C1 segment of cervical spinal cord (tissue), 14 donors: ENCODE measurements around the gene ADRA2A.

Experiments
- DNase-seq, 14 donors: peaks; one replicate each; lab custom pipeline; 2025; lab: John Stamatoyannopoulos, UW

Gene ADRA2A

DNA sequence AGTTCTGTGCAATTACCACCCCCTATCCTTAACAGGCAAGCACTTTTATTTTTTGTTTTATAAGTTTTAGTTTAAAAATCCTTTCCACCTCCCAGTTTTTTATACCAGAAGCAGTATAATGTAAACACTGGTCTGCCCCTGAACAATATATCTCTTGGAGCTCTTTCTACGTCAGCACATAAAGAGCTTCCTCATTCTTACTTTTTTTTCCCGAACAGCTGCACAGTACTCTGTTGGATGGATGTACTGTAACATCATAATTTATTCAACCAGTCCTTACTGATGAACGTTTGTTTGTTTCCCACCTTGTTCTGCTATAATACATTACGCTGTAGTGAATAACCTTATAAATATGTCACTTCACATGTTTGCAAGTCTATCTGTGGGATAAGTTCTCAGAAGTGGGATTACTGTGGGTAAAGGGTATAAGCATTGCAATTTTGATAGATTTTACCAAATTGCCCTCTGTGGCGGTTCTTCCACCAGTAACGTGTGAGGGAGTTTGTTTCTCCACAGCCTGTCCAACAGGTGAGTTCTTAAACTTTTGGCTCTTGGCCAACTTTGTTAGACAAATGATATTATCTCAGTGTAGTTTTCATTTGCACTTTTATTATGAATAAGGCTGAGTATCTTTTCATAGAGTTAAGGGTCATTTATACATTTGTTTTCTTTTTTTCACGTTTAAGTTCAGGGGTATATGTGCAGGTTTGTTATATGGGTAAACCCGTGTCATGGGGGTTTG, 32.8 kb downstream of the ADRA2A start:
- no peak for DNase-seq

- DNase-seq = no peak
Measured at GRCh38 chr10:111110771-111111170, 33.9 kb downstream of the ADRA2A start.

DNA sequence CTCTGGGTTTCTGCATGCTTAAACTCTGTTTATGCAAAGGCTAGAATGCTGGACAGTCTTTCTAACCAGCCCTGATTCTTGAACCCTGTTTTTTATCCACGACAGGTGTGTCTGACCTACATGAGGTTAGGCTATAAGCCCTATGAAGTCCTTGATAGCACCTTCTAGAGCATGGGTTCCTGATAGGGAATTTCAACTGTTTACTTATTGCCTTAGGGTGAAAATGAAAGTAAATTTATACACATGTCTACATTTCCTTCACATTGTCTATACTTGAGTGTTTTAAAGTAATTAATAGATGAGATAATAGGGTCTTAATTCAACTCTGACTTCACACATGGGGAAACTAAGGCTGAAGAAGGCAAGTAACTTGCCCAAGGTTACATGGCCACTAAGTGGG, 35.5 kb downstream of the ADRA2A start:
- DNase-seq = no peak

DNA sequence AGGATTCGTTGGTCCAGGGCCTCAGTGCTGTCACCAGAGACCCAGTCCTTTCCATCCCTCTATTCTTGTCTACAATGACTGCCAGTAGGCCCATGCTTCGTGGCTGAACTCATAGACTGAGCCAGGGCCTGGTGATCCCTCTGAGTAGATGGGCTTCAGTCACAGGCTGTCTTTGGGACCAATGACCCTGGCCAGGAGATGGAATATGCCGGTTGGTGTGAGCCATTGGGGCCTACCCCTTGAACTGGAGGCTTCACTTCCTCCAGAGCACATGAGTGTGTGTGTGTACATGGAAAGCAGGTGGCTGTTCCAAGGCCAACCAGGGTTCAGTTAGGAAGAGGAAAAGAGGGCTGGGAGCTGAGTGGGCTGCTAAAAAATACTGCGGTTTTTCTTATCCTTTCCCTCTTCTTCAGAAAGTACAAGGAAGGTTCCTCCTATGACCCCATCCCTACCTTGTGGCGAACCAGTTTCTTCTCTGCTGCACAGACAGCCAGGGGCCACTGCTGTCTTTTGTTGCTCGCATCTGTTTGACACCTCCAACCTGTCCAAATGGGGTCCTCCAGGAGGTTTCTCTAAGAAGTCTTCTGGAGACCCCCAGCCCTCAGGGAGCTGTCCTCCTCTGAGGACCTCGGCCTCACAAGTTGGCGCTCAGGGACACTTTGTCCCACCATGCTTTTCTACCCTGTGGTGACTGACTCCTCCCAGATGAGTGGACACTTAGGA, 36.6 kb downstream of the ADRA2A start:
- DNase-seq = no peak

- DNase-seq = peak in 2 of 14 donors; percentile 4 to 69
Measured at GRCh38 chr10:111113961-111114757, 37.3 kb downstream of the ADRA2A start.

GRCh38 chr10:111114758-111115500, 38.1 kb downstream of the ADRA2A start:
- DNase-seq = no peak

- DNase-seq = no peak
Measured at GRCh38 chr10:111116211-111116610, 39.4 kb downstream of the ADRA2A start.

- DNase-seq = no peak
Measured at GRCh38 chr10:111116762-111117445, 40.1 kb downstream of the ADRA2A start.

DNA sequence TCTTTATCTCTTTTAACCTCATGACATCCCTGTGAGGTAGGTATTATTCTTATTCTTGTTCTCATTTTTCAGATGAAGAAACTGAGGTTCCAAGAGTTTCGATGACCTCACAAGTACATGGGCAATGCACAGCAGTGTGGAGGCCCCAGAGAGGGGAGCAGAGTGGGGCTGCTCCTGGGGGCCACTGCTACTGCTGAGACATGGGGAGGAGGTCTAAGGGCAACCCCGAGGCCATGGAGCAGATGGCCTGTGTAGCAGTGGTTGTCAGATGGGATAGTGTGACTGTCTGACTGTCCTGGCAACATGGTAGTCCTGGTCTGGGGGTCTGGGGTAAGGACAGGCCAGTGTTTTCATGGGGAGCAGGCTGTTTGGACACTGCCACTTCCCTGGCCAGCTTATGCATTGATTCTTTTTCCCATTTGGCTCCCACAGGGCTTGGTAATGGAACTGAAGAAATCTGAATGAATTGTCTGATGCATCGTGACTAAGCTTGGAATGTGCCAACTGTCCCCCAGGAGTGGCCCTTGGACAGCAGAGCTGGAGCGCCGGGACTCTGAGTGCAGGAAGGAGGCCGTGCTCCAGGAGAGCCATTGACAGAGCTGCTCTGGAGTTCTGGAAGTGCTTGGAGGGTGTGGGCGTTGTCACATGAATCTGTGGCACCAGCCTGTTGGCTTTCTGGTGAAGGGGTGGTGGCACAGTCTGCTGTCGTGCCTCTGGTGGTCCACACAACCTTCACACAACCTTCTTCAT, 40.9 kb downstream of the ADRA2A start:
- DNase-seq = no peak

DNA sequence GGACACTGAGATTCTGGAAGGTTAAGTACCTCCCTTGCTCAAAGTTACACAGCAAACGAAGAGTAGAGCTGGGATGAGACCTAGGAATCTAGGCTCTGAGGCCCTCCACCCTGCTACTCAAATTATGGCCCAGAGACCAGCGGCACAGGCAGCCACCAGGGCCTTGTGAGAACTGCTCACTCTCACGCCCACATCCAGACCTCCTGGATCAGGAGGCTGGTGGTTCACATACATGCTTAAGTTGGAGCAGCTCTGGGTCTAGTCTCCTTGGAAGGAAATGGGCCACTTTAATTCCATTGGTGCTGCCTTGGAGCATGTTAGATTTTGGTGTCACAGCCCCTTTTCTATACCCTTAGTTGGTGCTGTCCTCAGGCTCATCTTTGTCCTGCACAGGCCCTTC, 41.9 kb downstream of the ADRA2A start:
- no peak for DNase-seq

DNA sequence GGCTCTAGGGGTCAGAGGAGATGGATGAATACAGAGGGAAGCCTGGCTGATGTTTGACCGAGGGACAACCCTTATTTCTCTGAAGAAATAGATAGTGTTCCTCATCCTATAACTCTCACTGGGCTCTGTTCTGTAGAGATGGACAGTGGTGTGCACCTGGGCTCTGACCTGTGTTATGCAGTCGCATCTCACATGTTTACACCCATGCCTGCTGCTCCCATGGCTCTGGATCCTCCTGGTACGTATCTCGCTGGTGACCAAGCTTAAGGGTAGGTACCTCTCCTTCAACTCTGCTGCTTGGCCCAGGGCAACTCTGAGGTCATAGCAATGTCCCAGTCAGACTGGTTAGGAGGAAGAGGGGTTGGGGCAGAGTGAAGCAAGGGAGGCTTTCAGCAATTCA, 42.8 kb downstream of the ADRA2A start:
- DNase-seq = no peak

GRCh38 chr10:111122127-111122526, 45.3 kb downstream of the ADRA2A start:
- DNase-seq = no peak

DNA sequence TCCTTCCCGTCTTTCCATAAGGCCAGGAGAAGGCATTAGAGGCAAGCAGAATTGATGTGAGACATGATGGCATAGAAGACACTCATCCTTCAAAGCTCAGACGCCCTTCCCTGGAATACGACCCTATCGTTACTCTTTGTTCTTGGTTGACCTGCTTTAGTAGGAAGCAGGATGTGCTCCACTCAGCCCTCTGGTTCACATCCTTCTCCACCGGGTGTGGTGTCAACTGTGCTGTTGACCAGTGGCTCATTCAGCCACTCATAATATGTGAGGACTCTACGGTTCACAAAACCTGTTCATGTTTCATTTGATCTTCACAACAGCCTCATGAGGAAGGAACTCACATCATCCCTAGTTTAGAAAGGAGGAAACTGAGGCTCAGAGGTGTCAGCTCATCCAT, 47.1 kb downstream of the ADRA2A start:
- DNase-seq = no peak

DNA sequence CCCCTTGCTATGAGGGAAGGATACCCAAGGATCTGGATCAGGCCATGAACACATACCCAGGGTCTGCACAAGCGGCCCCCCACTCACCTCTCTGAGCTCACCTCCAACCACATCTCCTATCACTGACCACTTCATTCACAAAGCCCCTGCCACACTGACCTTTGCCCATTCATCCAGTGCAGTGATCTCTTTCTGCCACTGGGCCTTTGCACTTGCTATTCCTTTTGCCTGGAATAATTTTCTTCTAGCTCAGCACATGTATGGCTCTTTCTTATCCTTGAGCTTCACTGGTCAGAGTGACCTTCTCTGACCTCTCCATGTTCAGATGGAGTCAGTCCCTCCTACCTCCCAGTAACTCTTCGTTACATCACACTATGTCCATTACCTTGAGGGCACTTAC, 48.3 kb downstream of the ADRA2A start:
- no peak for DNase-seq

DNA sequence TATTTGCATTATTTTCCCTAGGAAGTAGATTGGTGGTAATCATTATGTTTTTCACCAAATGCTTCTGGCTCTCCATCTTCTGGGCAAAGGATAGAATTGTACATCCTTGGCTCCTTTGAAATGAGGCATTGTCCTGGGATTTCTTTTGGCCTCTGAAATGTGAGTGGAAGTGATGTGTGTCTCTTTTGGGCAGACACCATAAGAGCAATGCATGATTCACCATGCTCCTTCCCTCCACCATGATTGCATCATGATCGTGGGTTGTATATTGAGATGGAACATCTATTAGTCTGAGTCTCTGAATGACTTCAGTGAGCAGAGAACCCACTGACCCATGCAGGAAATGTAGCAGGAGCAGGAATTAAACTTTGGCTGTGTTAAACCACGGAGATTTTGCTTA, 49.2 kb downstream of the ADRA2A start:
- no peak for DNase-seq

GRCh38 chr10:111127081-111127848, 50.4 kb downstream of the ADRA2A start:
- DNase-seq = no peak

DNA sequence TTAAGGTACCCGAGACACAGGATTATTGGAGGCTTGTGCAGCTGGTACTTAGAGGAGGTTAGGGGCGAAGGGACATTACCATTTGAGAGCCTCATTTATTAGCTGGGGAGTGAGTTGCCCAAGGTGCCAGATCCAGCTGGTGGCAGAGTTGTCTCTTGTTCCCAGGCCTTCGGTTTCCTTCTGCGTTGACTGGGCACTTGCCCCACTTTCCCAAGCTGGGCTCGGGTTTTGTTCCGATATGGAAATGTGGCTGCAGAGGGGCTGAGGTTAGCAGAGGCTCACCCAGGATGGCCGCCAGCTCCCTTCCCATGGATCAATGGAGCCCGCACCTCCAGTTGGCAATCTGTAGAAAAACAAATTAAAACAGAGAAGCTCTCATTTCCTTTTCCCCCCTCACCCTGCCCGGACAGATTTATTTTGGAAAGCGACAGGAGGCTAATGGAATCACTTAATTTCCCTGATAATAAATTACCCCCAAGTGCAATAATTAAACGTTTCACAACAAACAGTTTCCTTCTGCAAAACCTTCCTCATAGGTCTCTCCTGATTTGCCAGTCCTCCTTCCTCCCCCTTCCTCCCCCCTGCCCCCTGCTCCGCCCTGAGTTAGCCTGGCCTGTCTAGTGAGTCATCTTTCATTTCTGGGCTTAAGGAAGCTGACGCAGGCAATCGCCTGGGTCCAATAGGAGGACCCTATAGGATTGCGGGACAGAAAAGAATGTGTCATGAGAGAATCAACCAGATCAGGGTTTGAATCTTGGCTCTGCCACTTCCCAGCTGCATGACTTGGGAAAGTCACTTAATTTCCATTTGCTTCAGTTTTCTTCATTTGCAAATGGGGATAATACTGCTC, 51.7 kb downstream of the ADRA2A start:
- DNase-seq = peak in 4 of 14 donors; percentile 4 to 24 (median 13)

- no peak for DNase-seq
Measured at GRCh38 chr10:111129363-111129762, 52.5 kb downstream of the ADRA2A start.

DNA sequence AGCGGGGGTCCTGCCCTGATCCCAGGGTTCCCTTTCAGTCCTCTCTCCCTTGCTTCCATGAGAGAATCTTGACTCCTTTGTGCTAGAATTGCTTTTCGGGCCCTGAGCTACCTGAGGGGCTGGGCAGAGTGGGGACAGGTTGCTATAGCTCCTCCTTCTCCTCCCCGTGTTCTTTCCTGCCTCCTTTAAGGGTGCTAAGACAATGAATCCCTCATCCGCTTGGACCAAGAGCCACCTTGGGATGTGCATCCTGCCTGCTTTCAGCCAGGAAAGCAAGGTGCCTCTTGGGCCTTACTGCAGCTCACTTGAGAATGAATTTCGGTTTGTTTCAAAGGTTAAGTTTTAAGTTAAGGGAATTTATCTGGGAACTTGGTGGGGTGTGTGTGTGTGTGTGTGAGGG, 53.6 kb downstream of the ADRA2A start:
- no peak for DNase-seq
